Keratinocyte (primary cell): ENCODE data around the gene EIF2S1.

Experiments
- EZH2 ChIP-seq: IDR thresholded peaks from one replicate; pipeline ENCODE4 v1.6.1; 2012; ENCODE audit warnings: inconsistent platforms, mild to moderate bottlenecking, low read length, moderate library complexity
- TF ChIP-seq, protein P1 (sequence below), 3 experiments: IDR thresholded peaks in 1 of 3; conservative IDR thresholded peaks in 1 of 3; optimal IDR thresholded peaks in 1 of 3; 2 replicates in 2 of 3; 3 replicates in 1 of 3; pipeline versions ENCODE3 to v1.5.1; 2011; ENCODE audit warnings: low read length in 3 of 3, mild to moderate bottlenecking in 3 of 3, moderate library complexity in 2 of 3, control low read depth in 1 of 3, inconsistent platforms in 1 of 3; ENCODE audit not compliant: insufficient read depth in 2 of 3; ENCODE audit errors: extremely low read depth in 1 of 3

DNA sequence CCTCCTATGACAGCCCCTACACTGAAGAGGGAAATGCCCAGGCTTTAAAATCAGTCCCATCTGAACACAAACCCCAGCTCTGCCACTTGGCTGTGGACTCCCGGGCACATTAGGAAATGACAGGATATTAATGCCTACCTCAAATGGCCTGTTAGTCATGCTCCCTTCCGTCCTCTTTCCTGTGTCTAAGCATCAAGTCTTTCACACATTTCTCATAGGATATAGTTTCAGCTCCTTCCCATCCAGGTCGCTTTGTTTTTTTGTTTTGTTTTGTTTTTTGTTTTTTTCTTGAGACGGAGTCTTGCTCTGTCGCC lies 35.7 kb downstream of the EIF2S1 start:
- TF ChIP-seq, protein P1, sequence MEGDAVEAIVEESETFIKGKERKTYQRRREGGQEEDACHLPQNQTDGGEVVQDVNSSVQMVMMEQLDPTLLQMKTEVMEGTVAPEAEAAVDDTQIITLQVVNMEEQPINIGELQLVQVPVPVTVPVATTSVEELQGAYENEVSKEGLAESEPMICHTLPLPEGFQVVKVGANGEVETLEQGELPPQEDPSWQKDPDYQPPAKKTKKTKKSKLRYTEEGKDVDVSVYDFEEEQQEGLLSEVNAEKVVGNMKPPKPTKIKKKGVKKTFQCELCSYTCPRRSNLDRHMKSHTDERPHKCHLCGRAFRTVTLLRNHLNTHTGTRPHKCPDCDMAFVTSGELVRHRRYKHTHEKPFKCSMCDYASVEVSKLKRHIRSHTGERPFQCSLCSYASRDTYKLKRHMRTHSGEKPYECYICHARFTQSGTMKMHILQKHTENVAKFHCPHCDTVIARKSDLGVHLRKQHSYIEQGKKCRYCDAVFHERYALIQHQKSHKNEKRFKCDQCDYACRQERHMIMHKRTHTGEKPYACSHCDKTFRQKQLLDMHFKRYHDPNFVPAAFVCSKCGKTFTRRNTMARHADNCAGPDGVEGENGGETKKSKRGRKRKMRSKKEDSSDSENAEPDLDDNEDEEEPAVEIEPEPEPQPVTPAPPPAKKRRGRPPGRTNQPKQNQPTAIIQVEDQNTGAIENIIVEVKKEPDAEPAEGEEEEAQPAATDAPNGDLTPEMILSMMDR (optimal IDR thresholded peaks at IDR 0.05 in 1 of 3, IDR thresholded peaks at IDR 0.05 in 1 of 3, conservative IDR thresholded peaks at IDR 0.05 in 1 of 3; ENCODE audit: extremely low read depth in 1 of 3, insufficient read depth in 2 of 3, low read length in 3 of 3): no peak
- no peak for TF ChIP-seq EZH2
